GM21447 (cell line): ENCODE results near the gene DYNLT4.
A peak's percentile ranks its signal among the peaks of the same experiment; 100 is the strongest.
"Not testable (repeated sequence)": the region's sequence is repeated elsewhere in the genome, so short reads cannot be mapped to it uniquely, and the experiment has no call there.

Experiments used
- ATAC-seq: cut with Tn5 transposase; IDR thresholded peaks from one replicate; pipeline ENCODE4 v1.9.1; 2021; ENCODE audit not compliant: unreplicated experiment

The DYNLT4 gene

GRCh38 chr1:44810762-44811105, 3.6 kb upstream of the DYNLT4 start:
- ATAC-seq: not testable (repeated sequence)

- no peak for ATAC-seq
Observed at GRCh38 chr1:44810101-44810761, 3.1 kb upstream of the DYNLT4 start.

- peak; percentile 43 for ATAC-seq
Observed at GRCh38 chr1:44808938-44809917, 2.1 kb upstream of the DYNLT4 start.

GRCh38 chr1:44808063-44808937, 1.1 kb upstream of the DYNLT4 start, which contains the start of gene BTBD19:
BTBD19 (plus strand) TSS chr1:44808523; CDS start chr1:44808821, 298 bp downstream.
- peak; percentile 26 for ATAC-seq

GRCh38 chr1:44807364-44808062, 362 bp upstream of the DYNLT4 start:
- ATAC-seq: peak; percentile 41

- no peak for ATAC-seq
Observed at GRCh38 chr1:44806025-44806703, 987 bp downstream of the DYNLT4 start.

- ATAC-seq: no peak
Observed at GRCh38 chr1:44805311-44806024, 1.7 kb downstream of the DYNLT4 start.

GRCh38 chr1:44803312-44804095, 3.6 kb downstream of the DYNLT4 start:
- no peak for ATAC-seq

- no peak for ATAC-seq
Observed at GRCh38 chr1:44803062-44803311, 4.2 kb downstream of the DYNLT4 start.

- ATAC-seq: no peak
Observed at GRCh38 chr1:44802306-44803061, 4.7 kb downstream of the DYNLT4 start.

GRCh38 chr1:44801491-44802305, 5.5 kb downstream of the DYNLT4 start:
- no peak for ATAC-seq

GRCh38 chr1:44799770-44800584, 7.2 kb downstream of the DYNLT4 start, which contains the start of gene PLK3:
PLK3 (plus strand) TSS chr1:44800377; CDS start chr1:44800464, 87 bp downstream.
- peak; percentile 80 for ATAC-seq

- no peak for ATAC-seq
Observed at GRCh38 chr1:44798481-44799365, 8.4 kb downstream of the DYNLT4 start.

- ATAC-seq: not testable (repeated sequence)
Observed at GRCh38 chr1:44797886-44798285, 9.3 kb downstream of the DYNLT4 start.
